ENCODE data around the gene PRKAG2. TPM values are rescaled to one million over a fixed set of nuclear protein-coding genes. Genes with fewer than 3 reads are reported as not detected.

The PRKAG2 gene
- total RNA-seq, 2 donors from 2014 or later: 38.3 to 78.5 TPM

DNA sequence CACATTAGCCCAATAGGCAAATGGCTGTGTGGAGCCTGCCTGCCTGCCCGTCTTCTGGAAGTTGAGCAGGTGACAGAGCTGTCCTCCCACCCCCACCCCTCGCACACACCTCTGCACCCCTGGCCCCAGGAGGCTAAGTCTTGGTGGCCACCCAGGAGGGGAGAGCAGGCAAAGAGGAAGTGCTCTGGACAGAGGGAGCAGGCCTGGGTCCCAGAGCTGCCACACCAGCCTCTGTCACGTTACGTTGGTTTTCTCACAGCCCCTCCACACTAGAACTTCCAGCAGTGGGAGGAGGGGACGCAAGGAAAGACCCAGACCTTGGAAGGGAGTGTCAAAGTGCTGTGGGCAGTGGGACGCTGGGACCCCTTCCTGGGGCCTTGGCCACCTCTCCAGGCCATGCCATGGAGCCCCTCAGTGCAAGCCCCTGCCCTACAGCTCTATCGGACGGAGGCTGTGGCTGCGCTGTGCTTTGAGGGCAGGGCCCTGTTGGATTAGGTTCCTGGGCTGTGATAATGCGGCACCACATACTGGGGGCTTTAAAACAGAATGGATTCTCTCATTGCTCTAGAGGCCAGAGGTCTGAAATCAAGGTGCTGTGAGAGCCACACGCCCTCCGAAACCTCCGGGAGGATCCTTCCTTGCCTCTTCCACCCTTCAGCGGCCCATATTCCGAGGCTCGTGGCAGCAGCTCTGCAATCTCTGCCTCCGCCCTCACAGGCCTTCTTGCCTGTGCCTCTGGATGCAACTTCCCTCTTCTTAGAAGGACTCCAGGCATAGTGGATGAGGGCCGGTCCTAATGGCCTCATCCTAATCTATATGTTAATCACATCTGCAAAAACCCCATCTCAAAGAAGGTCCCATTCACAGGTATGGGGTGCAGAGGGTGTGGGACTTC is 9.9 kb downstream of the PRKAG2 start:
- H3K4me1 ChIP-seq (ENCODE audit: control insufficient read depth in 1 of 2, low read depth in 2 of 2): peaks cover 0 to 32% of the 10 kb centered on the region in 2 donors
- no peak for ATAC-seq (ENCODE audit: insufficient number of reproducible peaks, low FRiP score, low read depth)

DNA sequence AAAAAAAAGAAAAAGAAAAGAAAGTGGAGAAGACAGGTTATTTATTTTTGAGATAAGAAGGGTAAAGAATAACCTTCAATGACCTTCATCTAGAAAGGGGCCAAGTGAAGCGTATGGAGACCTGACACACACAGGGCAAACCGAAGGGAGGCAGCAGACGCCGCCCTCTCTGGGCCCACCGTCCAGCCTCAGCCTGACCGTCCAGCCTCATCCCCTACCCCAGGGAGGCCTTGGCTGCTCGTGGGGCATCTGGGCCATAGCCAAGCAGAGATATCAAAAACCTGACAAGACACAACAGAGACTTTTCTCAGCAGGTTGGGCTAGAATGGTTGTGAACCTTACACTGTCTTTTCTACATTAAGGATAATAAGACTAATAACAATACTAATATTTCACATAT is 10.9 kb downstream of the PRKAG2 start:
- TF ChIP-seq, protein P1, sequence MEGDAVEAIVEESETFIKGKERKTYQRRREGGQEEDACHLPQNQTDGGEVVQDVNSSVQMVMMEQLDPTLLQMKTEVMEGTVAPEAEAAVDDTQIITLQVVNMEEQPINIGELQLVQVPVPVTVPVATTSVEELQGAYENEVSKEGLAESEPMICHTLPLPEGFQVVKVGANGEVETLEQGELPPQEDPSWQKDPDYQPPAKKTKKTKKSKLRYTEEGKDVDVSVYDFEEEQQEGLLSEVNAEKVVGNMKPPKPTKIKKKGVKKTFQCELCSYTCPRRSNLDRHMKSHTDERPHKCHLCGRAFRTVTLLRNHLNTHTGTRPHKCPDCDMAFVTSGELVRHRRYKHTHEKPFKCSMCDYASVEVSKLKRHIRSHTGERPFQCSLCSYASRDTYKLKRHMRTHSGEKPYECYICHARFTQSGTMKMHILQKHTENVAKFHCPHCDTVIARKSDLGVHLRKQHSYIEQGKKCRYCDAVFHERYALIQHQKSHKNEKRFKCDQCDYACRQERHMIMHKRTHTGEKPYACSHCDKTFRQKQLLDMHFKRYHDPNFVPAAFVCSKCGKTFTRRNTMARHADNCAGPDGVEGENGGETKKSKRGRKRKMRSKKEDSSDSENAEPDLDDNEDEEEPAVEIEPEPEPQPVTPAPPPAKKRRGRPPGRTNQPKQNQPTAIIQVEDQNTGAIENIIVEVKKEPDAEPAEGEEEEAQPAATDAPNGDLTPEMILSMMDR (IDR thresholded peaks at IDR 0.05): no peak
- ATAC-seq (ENCODE audit: insufficient number of reproducible peaks, low FRiP score, low read depth) (no peak), DNase-seq (ENCODE audit: low spot score) (no peak)
- Histone ChIP-seq H3K4me1 (ENCODE audit: control insufficient read depth in 1 of 2, low read depth in 2 of 2) (peaks cover 0 to 32% of the 10 kb centered on the region in 2 donors), H3K36me3 (no peaks in the 10 kb centered on the region), H3K4me3 (no peak overlapping the region), H3K27ac (no peak overlapping the region), H3K9me3 (no peaks in the 10 kb centered on the region), H3K27me3 (replicated peaks; ENCODE audit: insufficient read depth) (no peaks in the 10 kb centered on the region)

More for the DNA sequence above, 9.9 kb downstream of the PRKAG2 start:
- H3K36me3 ChIP-seq: no peaks in the 10 kb centered on the region
- H3K9me3 ChIP-seq: no peaks in the 10 kb centered on the region
- no peak overlapping the region for H3K4me3 ChIP-seq
- TF ChIP-seq, protein P1 (IDR thresholded peaks at IDR 0.05): no peak
- peak overlapping the region in 1 of 2 donors; percentile 62 for H3K27ac ChIP-seq
- H3K27me3 ChIP-seq (replicated peaks; ENCODE audit: insufficient read depth): no peaks in the 10 kb centered on the region
- no peak for DNase-seq (ENCODE audit: low spot score)

DNA sequence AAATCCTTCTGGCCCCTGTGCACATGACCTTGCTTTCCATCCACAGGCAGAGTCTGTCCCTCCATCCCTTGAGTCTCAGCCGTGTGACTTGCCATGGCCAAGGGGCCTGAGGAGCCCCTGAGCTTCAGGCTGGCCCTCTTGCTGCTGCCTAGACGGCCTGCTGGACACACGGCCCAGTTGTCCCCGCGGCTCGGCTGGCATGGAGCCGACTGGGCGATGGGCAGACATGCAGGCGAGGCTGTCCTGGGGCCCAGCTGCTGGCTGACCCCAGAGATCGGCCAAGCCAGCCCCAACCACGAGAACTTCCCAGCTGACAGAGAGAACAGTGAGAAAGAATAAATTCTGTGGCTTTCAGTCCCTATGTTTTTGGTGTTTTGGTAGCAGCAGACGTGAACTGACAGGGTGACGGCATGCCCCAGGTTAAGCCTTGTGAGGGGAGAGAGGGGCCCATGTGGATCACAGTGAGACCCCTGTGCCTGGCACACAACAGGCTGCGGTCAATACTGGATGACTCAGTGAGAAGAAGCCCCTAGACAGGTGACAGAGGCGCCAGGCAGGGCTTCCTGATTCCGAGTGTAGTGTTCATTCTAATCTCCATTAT is 11.7 kb downstream of the PRKAG2 start:
- DNase-seq (ENCODE audit: low spot score) (no peak), ATAC-seq (ENCODE audit: insufficient number of reproducible peaks, low FRiP score, low read depth) (no peak)
- no peaks in the 10 kb centered on the region for H3K9me3 ChIP-seq
- H3K27ac ChIP-seq: no peak overlapping the region
- H3K4me3 ChIP-seq: no peak overlapping the region
- H3K36me3 ChIP-seq: no peaks in the 10 kb centered on the region
- TF ChIP-seq, protein P1 (IDR thresholded peaks at IDR 0.05): no peak
- no peaks in the 10 kb centered on the region for H3K27me3 ChIP-seq (replicated peaks; ENCODE audit: insufficient read depth)
- H3K4me1 ChIP-seq (ENCODE audit: control insufficient read depth in 1 of 2, low read depth in 2 of 2): peaks cover 0 to 27% of the 10 kb centered on the region in 2 donors

DNA sequence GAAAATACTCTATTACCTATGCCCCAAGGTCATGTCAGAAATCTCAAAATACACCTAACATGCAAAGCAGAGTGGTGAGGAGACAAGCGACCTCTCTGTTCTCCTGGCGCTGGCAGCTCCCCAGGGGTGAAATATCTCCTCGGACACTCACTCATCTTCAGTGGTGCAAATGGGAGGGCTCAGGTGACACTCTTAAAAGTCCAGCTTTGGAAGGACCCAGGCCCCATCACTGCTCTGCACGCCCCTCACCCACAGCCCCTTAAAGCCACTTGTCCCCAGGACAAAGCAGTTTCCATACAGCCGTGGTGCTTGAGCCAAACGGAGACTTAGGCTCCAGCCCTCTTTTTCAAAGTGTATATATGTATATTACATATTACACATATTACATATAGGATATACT is 12.4 kb downstream of the PRKAG2 start:
- Histone ChIP-seq H3K36me3 (no peaks in the 10 kb centered on the region), H3K4me3 (no peak overlapping the region), H3K27me3 (replicated peaks; ENCODE audit: insufficient read depth) (no peaks in the 10 kb centered on the region), H3K27ac (no peak overlapping the region), H3K9me3 (no peaks in the 10 kb centered on the region), H3K4me1 (ENCODE audit: control insufficient read depth in 1 of 2, low read depth in 2 of 2) (peaks cover 0 to 22% of the 10 kb centered on the region in 2 donors)
- ATAC-seq (ENCODE audit: insufficient number of reproducible peaks, low FRiP score, low read depth) (no peak), DNase-seq (ENCODE audit: low spot score) (no peak)
- TF ChIP-seq, protein P1 (IDR thresholded peaks at IDR 0.05): no peak

DNA sequence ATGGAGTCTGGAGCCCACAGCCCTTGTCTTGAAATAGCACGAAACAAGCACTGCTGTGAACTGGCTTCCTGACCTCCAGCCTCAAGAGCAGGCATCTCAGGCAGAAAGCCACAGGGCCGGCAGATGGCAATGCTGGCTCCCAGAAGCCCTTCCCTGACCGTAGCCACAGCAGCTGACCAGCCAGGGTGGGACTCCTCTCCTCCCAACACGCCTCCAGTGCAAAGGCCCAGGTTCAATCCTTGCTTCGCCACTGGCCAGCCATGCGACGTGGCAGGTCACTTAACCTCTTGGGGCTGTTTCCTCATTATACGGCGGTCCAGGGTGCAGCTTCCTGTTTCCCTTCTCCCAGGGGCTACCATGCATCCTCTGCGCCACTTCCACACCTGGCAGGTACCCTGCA is 12.8 kb downstream of the PRKAG2 start:
- Histone ChIP-seq H3K4me1 (ENCODE audit: control insufficient read depth in 1 of 2, low read depth in 2 of 2) (peaks cover 0 to 17% of the 10 kb centered on the region in 2 donors), H3K36me3 (no peaks in the 10 kb centered on the region), H3K9me3 (no peaks in the 10 kb centered on the region), H3K4me3 (no peak overlapping the region), H3K27ac (no peak overlapping the region), H3K27me3 (replicated peaks; ENCODE audit: insufficient read depth) (no peaks in the 10 kb centered on the region)
- ATAC-seq (ENCODE audit: insufficient number of reproducible peaks, low FRiP score, low read depth) (no peak), DNase-seq (ENCODE audit: low spot score) (no peak)
- TF ChIP-seq, protein P1 (IDR thresholded peaks at IDR 0.05): no peak
